Stomach (tissue), 9 donors: ENCODE data around the gene HNRNPM. TPM values are rescaled to one million over a fixed set of nuclear protein-coding genes. Genes with fewer than 3 reads are reported as not detected.

ENCODE experiments used
- DNase-seq, 2 donors: peaks; one replicate each; pipeline versions ENCODE4 v3.0.0 to v3.0.0-alpha.2; 2013 to 2019
- H3K27ac ChIP-seq, 5 donors: fragments of 200-600 bp in 4 of 5; sonication (generic) in 4 of 5; one replicate each; pipeline ENCODE4 v1.5.1; 2013 to 2019; ENCODE audit warnings: mild to moderate bottlenecking in 1 of 5, moderate library complexity in 1 of 5
- H3K27me3 ChIP-seq, 3 donors: fragments of 200-600 bp; sonication (generic); one replicate each; pipeline ENCODE4 v1.5.1; 2017 to 2019; ENCODE audit warnings: mixed run types in 1 of 3
- H3K36me3 ChIP-seq, 4 donors: fragments of 200-600 bp; sonication (generic); 1 replicate in 3 of 4; 2 replicates in 1 of 4; pipeline ENCODE4 v1.5.1; 2016 to 2019
- H3K4me1 ChIP-seq, 4 donors: fragments of 200-600 bp; sonication (generic); one replicate each; pipeline ENCODE4 v1.5.1; 2016 to 2019
- H3K4me3 ChIP-seq, 4 donors: fragments of 200-600 bp; sonication (generic) in 3 of 4; one replicate each; pipeline ENCODE4 v1.5.1; 2016 to 2019; ENCODE audit warnings: mild to moderate bottlenecking in 1 of 4
- H3K9me3 ChIP-seq, 4 donors: fragments of 200-600 bp; sonication (generic); one replicate each; pipeline ENCODE4 v1.5.1; 2016 to 2019
- EP300 ChIP-seq: sonication (generic); formaldehyde crosslinking; IDR thresholded peaks from one replicate; pipeline ENCODE4 v1.6.1; 2017; ENCODE audit warnings: antibody characterized with exemption
- POLR2A ChIP-seq, 4 donors: fragments of 450-650 bp; IDR thresholded peaks; one replicate each; pipeline ENCODE4 v1.6.1; 2016; ENCODE audit warnings: antibody characterized with exemption in 4 of 4, control low read depth in 2 of 4, mild to moderate bottlenecking in 1 of 4, moderate library complexity in 1 of 4
- POLR2AphosphoS5 ChIP-seq, 3 donors: sonication (generic); formaldehyde crosslinking; IDR thresholded peaks; one replicate each; pipeline ENCODE4 v1.6.1; 2016; ENCODE audit warnings: antibody characterized with exemption in 3 of 3
- WGBS, 5 donors: extraction: QIAGEN DNeasy Blood & Tissue Kit in 3 of 5; methylation state at CpG; one replicate each; pipeline versions ENCODE4 v1.1.5 to v1.1.7; 2013 to 2018; 5-methylcytosine and 5-hydroxymethylcytosine counted together
- intact Hi-C: fragments of 100-400 bp; cut with DNase I; formaldehyde crosslinking; loops from one replicate; pipeline ENCODE4 v1.15.1; 2023; ENCODE audit warnings: low total_unique reads
- polyA plus RNA-seq, 3 donors: library from polyadenylated mRNA; stranded (reverse); fragments of 200-250 nt; gene quantifications; one replicate each; pipeline ENCODE4 v1.2.3, GENCODE V29; 2013
- total RNA-seq, 5 donors: library from RNA; depleted of rRNA; stranded (reverse); fragments of >200 nt; gene quantifications; one replicate each; pipeline versions ENCODE4 v1.1.0 to v1.2.3, GENCODE V29; 2014 to 2016
- TF ChIP-seq, protein P1 (sequence below), 7 experiments: fragments of 450-650 bp in 4 of 7; fragments of 200-600 bp in 3 of 7; sonication (generic) in 3 of 7; IDR thresholded peaks; one replicate each; pipeline ENCODE4 v1.5.1; 2016 to 2019; ENCODE audit warnings: antibody characterized with exemption in 7 of 7, control low read depth in 2 of 7, mild to moderate bottlenecking in 1 of 7
- donor health status: healthy with polysubstance abuse.
- donor health status: Bipolar disorder and iron deficiency.
- donor health status: healthy.

The HNRNPM gene
- total and polyA plus RNA-seq, 8 donors: 54.3 to 664 (median 98.3) TPM

DNA sequence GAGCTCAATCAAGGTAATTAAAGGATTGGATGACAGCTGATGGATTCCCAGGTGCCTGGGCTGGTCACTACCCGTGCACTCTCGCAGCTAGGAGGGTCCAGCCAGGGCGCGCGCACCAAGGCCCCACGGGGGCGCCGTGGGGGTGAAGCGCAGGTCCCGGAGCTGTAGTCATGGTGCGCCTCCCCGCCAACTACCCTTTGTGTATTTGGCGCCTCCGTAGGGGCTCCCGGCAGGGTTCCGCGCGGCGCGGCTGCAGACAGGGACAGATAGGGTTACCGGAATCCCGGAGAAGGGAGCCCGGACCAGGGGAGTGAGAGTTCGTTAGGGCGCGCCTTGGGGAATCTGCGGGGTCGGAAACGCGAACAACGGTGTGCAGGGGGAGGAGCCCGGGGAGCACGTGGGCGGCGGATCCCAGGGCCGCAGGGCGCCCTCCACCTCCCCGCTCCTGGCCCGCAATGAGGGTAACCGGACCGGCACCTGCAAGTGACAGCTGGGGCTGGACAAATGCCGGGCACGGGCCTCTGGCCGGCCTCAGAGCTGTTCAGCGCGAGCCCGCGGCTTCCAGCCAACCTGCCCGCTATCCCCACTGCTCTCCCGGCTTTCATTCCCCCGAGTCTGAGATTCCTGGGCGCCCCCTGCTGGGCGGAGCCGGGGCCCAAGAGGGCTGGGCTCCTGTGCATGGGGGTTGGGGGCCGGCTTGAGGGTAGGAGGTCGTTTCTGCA lies 61.1 kb downstream of the HNRNPM start:
- peaks cover 12 to 31% (median 17%) of the 10 kb centered on the region in 4 donors for H3K4me1 ChIP-seq
- WGBS, 5 donors: 0 to 1% (median 1%) methylated on average over 47 to 56 of the region's 56 CpGs
- intact Hi-C loops: loop anchor here (10.0 kb wide), 1 partner anchor 101 kb away; no protein-coding TSS in a partner anchor
- DNase-seq: peak; percentile 83 to 90
- TF ChIP-seq EP300 (no peak), POLR2AphosphoS5 (IDR thresholded peaks at IDR 0.05) (peak in 1 of 3 donors; percentile 42)
- TF ChIP-seq, protein P1, sequence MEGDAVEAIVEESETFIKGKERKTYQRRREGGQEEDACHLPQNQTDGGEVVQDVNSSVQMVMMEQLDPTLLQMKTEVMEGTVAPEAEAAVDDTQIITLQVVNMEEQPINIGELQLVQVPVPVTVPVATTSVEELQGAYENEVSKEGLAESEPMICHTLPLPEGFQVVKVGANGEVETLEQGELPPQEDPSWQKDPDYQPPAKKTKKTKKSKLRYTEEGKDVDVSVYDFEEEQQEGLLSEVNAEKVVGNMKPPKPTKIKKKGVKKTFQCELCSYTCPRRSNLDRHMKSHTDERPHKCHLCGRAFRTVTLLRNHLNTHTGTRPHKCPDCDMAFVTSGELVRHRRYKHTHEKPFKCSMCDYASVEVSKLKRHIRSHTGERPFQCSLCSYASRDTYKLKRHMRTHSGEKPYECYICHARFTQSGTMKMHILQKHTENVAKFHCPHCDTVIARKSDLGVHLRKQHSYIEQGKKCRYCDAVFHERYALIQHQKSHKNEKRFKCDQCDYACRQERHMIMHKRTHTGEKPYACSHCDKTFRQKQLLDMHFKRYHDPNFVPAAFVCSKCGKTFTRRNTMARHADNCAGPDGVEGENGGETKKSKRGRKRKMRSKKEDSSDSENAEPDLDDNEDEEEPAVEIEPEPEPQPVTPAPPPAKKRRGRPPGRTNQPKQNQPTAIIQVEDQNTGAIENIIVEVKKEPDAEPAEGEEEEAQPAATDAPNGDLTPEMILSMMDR (IDR thresholded peaks at IDR 0.05): peak in 6 of 7 experiments; percentile 60 to 89 (median 73)
- H3K4me3 ChIP-seq: peak overlapping the region; percentile 51 to 69 (median 56)
- peaks cover 0 to 6% (median 0%) of the 10 kb centered on the region in 3 donors for H3K27me3 ChIP-seq
- no peaks in the 10 kb centered on the region for H3K9me3 ChIP-seq
- H3K27ac ChIP-seq: peak overlapping the region in 4 of 5 donors; percentile 1 to 70 (median 36)
- H3K36me3 ChIP-seq: peaks cover 0 to 21% (median 13%) of the 10 kb centered on the region in 4 donors

DNA sequence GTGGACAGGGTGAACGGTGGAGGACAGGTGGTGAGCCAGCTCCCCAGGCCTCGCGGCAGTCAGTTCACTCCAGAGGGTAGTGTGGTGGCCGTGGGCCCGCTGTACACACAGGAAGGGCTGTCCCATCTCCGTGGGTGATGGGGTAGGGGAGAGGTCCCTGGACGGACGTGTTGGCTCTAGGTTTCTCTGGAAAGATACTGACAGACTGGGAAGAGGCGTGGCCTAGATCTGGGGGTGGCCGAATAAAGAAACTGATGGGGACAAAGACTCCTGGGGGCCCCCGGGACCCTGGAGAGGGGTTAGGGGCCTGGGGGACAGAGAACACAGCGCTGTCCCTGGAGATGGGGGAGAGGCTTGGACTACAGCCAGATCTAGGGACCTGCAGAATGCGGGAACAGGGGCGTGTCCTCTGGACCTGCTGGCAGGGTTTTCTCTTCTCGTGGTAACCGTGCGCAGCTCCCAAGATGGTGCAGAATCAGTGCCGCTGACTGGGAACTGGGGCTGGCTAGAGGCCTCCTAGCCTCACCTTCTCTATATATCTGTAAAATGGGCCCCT lies 61.7 kb downstream of the HNRNPM start:
- WGBS, 5 donors: 12 to 29% (median 26%) methylated on average over 15 to 18 of the region's 18 CpGs
- H3K27ac ChIP-seq: peak overlapping the region in 4 of 5 donors; percentile 1 to 70 (median 36)
- peak in 1 of 2 donors; percentile 72 for DNase-seq
- peaks cover 12 to 34% (median 17%) of the 10 kb centered on the region in 4 donors for H3K4me1 ChIP-seq
- H3K36me3 ChIP-seq: peaks cover 4 to 28% (median 20%) of the 10 kb centered on the region in 4 donors
- no peak for TF ChIP-seq EP300
- TF ChIP-seq, protein P1 (IDR thresholded peaks at IDR 0.05): peak in 2 of 7 experiments; percentile 2 to 34
- H3K4me3 ChIP-seq: peak overlapping the region; percentile 51 to 69 (median 56)
- intact Hi-C loops: loop anchor here (10.0 kb wide), 1 partner anchor 102 kb away; no protein-coding TSS in a partner anchor
- peaks cover 0 to 6% (median 0%) of the 10 kb centered on the region in 3 donors for H3K27me3 ChIP-seq
- H3K9me3 ChIP-seq: no peaks in the 10 kb centered on the region

DNA sequence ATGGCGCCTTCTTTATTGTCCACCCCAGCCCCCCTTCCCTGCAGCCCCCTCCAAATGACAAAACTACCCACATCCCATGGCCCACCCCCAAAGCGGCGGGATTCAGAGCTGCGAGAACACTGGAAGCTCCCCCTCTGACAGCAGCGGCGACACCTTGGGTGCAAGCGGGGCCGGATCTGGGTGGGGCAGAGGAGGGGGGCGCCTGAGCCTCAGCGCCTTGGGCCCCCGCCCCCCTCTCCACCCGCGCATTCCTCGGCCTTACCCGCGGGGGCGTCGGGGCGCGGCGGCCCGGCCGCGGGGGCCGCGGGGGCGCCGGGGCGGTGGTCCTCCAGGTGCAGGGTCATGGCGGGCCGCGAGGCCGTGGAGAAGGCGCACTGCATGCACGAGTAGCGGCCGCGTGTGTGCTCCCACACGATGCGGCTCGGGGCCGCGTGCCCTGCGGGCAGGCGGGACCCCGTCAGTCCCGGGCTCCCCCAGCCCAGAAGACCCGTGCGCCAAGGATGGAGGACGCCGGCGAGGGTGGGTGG lies 65.9 kb downstream of the HNRNPM start:
- peaks cover 27 to 54% (median 34%) of the 10 kb centered on the region in 4 donors for H3K4me1 ChIP-seq
- H3K9me3 ChIP-seq: no peaks in the 10 kb centered on the region
- peaks cover 4 to 30% (median 22%) of the 10 kb centered on the region in 4 donors for H3K36me3 ChIP-seq
- no peak for DNase-seq
- intact Hi-C loops: loop anchor here (5.0 kb wide), 1 partner anchor 178 kb away; no protein-coding TSS in a partner anchor
- H3K4me3 ChIP-seq: no peak overlapping the region
- H3K27me3 ChIP-seq: no peaks in the 10 kb centered on the region
- 80 to 87% (median 83%) methylated on average over 16 to 52 of the region's 52 CpGs for WGBS, 5 donors
- no peak overlapping the region for H3K27ac ChIP-seq
- TF ChIP-seq, protein P1 (IDR thresholded peaks at IDR 0.05): no peak
- TF ChIP-seq POLR2AphosphoS5 (IDR thresholded peaks at IDR 0.05): no peak
- no peak for TF ChIP-seq EP300
- TF ChIP-seq POLR2A (IDR thresholded peaks at IDR 0.05): no peak

DNA sequence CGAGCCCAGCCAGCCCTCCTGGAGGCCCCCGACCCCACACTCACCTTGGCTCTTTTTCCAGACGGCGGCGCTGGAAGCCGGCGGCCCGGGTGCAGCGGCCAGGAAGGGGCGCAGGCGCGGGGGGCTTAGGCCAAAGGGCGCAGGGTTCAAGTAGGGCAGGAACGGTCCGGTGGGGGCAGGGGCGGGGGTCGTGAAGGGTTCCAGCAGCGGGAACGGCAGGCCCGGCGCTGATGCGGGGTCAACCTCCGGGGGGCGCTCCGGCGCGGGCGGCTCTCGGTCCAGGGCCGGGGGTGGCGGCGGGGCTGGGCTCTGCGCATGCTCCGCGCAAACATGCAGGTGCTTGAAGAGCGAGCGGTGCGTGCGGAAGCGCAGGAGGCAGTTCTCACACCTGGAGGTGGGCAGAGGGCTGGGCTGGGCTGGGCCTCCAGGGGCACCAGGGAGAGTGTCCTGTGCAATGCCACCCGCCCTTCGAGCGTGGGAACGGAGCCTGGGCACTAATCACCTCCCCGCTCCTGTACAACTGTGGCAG lies 66.9 kb downstream of the HNRNPM start:
- DNase-seq: peak in 1 of 2 donors; percentile 71
- TF ChIP-seq POLR2AphosphoS5 (IDR thresholded peaks at IDR 0.05) (no peak), EP300 (no peak), POLR2A (IDR thresholded peaks at IDR 0.05) (no peak)
- TF ChIP-seq, protein P1 (IDR thresholded peaks at IDR 0.05): no peak
- peak overlapping the region in 1 of 5 donors; percentile 96 for H3K27ac ChIP-seq
- peaks cover 4 to 30% (median 22%) of the 10 kb centered on the region in 4 donors for H3K36me3 ChIP-seq
- no peak overlapping the region for H3K4me3 ChIP-seq
- intact Hi-C loops: loop anchor here (5.0 kb wide), 1 partner anchor 179 kb away; no protein-coding TSS in a partner anchor
- no peaks in the 10 kb centered on the region for H3K9me3 ChIP-seq
- H3K4me1 ChIP-seq: peaks cover 18 to 49% (median 25%) of the 10 kb centered on the region in 4 donors
- no peaks in the 10 kb centered on the region for H3K27me3 ChIP-seq
- 57 to 83% (median 63%) methylated on average over 32 to 45 of the region's 45 CpGs for WGBS, 5 donors
